Lung (tissue), 12 donors: ENCODE results near the gene LDB2. TPM values are rescaled to one million over a fixed set of nuclear protein-coding genes. Genes with fewer than 3 reads are reported as not detected.

ENCODE experiments used
- ATAC-seq: fragments of 200-7000 bp; cut with Tn5 transposase; one replicate; pipeline ENCODE4 v1.9.1; 2020; ENCODE audit warnings: moderate number of reproducible peaks; ENCODE audit not compliant: insufficient read depth, low FRiP score
- DNase-seq, 3 donors: peaks; one replicate each; pipeline ENCODE4 v3.0.0-alpha.2; 2013 to 2017
- H3K27ac ChIP-seq, 2 donors: one replicate each; pipeline ENCODE4 v1.5.1; 2013; ENCODE audit warnings: mild to moderate bottlenecking in 2 of 2, moderate library complexity in 2 of 2, control low read depth in 1 of 2, inconsistent platforms in 1 of 2, low read depth in 1 of 2, low read length in 1 of 2
- H3K27me3 ChIP-seq, 3 donors: one replicate each; pipeline ENCODE4 v1.5.1; 2013; ENCODE audit warnings: low read length in 2 of 3; ENCODE audit not compliant: control insufficient read depth in 3 of 3, insufficient read depth in 3 of 3
- H3K36me3 ChIP-seq, 4 donors: one replicate each; pipeline ENCODE4 v1.5.1; 2013; ENCODE audit warnings: low read length in 4 of 4, mild to moderate bottlenecking in 1 of 4, moderate library complexity in 1 of 4; ENCODE audit not compliant: control insufficient read depth in 4 of 4, insufficient read depth in 4 of 4
- H3K4me1 ChIP-seq, 5 donors: one replicate each; pipeline ENCODE4 v1.5.1; 2013; ENCODE audit warnings: low read length in 5 of 5, mild to moderate bottlenecking in 2 of 5, moderate library complexity in 1 of 5; ENCODE audit not compliant: control insufficient read depth in 5 of 5, insufficient read depth in 5 of 5
- H3K4me3 ChIP-seq: one replicate; pipeline ENCODE4 v1.5.1; 2013; ENCODE audit warnings: mild to moderate bottlenecking, control low read depth, moderate library complexity
- H3K9ac ChIP-seq, 2 donors: one replicate each; pipeline ENCODE4 v1.5.1; 2013; ENCODE audit warnings: low read length in 2 of 2, control low read depth in 1 of 2; ENCODE audit not compliant: insufficient read depth in 1 of 2
- H3K9me3 ChIP-seq, 4 donors: one replicate each; pipeline ENCODE4 v1.5.1; 2013; ENCODE audit warnings: low read length in 3 of 4, mild to moderate bottlenecking in 1 of 4, moderate library complexity in 1 of 4; ENCODE audit not compliant: control insufficient read depth in 4 of 4, insufficient read depth in 3 of 4
- WGBS, 2 donors: extraction: QIAGEN DNeasy Blood & Tissue Kit; methylation state at CpG; one replicate each; pipeline ENCODE4 v1.1.7; 2013; 5-methylcytosine and 5-hydroxymethylcytosine counted together
- polyA plus RNA-seq, 2 donors: library from polyadenylated mRNA; stranded (reverse); fragments of 200-250 nt; gene quantifications; one replicate each; pipeline ENCODE4 v1.2.1, GENCODE V29; 2013
- total RNA-seq, 2 donors: library from RNA; depleted of rRNA in 1 of 2; stranded (reverse); fragments of >200 nt in 1 of 2; gene quantifications; one replicate each; pipeline ENCODE4 v1.2.1, GENCODE V29; 2014 to 2021
- TF ChIP-seq, protein P1 (sequence below): IDR thresholded peaks from 2 replicates; pipeline ENCODE4 v1.5.1; 2012; ENCODE audit warnings: mild to moderate bottlenecking; ENCODE audit errors: control extremely low read depth, extremely low read depth
- donor health status: control.
- donor health status: control.
- donor health status: Bipolar disorder and iron deficiency.
- donor health status: healthy.
- donor health status: DM: yes; HTN: yes; CAD: no.

LDB2 gene
- total and polyA plus RNA-seq, 4 donors: 18.1 to 147 (median 46.1) TPM

DNA sequence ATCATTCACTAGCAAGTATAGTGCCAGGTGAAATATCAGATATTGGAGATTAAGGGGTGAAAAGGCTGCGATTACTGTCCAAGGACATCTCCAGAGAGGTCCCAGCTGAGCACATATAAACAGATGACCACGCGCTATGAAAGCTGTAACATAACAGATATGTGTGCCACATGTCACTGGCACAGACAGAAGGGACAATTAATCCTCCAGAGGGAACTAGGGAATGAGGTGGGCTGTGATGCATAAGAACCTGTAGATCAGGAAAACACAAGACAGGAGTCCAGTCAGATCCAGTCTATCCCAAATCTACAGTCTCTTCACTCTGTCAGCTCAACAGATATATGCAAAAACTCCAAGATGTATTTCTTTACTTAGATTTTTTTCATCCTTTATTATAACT is 157.2 kb downstream of the LDB2 start:
- Histone ChIP-seq H3K27ac (no peak overlapping the region), H3K36me3 (no peaks in the 10 kb centered on the region), H3K27me3 (no peaks in the 10 kb centered on the region), H3K9ac (no peak overlapping the region), H3K9me3 (peaks cover 0 to 2% (median 0%) of the 10 kb centered on the region in 4 donors), H3K4me1 (peaks cover 0 to 8% (median 0%) of the 10 kb centered on the region in 5 donors), H3K4me3 (no peak overlapping the region)
- DNase-seq (no peak), ATAC-seq (no peak)
- WGBS, 2 donors: 81 to 84% methylated on average over 3 of the region's 3 CpGs
- TF ChIP-seq, protein P1, sequence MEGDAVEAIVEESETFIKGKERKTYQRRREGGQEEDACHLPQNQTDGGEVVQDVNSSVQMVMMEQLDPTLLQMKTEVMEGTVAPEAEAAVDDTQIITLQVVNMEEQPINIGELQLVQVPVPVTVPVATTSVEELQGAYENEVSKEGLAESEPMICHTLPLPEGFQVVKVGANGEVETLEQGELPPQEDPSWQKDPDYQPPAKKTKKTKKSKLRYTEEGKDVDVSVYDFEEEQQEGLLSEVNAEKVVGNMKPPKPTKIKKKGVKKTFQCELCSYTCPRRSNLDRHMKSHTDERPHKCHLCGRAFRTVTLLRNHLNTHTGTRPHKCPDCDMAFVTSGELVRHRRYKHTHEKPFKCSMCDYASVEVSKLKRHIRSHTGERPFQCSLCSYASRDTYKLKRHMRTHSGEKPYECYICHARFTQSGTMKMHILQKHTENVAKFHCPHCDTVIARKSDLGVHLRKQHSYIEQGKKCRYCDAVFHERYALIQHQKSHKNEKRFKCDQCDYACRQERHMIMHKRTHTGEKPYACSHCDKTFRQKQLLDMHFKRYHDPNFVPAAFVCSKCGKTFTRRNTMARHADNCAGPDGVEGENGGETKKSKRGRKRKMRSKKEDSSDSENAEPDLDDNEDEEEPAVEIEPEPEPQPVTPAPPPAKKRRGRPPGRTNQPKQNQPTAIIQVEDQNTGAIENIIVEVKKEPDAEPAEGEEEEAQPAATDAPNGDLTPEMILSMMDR: no peak

DNA sequence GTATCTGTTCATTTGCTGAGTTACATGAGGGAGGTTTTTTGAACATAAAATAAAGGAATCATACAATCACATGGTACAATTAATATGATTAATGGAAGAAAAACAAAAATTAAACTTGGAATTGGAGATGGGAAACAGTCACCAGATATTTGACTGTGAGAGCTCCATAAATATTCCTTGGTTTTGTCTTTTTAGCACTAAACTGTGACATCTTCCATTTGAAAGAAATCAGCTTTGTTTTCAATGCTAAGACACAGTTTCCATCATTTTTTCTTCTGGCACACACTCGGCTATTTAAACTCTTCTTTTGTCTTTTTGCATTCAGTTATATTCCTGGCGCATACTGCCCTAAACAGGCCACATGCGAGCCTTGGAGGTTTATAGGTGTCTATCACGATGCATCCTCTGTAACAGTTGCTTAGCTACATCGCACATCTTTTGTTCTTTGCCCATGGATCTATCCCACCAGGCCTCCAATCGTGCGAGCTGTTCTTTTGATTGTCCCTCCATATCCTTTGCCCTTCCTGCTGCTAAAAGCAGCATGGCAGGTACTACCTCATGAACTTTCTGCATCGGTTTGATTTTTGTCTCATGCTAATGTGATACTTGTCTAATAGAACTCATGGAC is 158.3 kb downstream of the LDB2 start:
- Histone ChIP-seq H3K4me3 (no peak overlapping the region), H3K9ac (no peak overlapping the region), H3K27ac (no peak overlapping the region), H3K4me1 (peaks cover 0 to 8% (median 0%) of the 10 kb centered on the region in 5 donors), H3K9me3 (peaks cover 0 to 2% (median 0%) of the 10 kb centered on the region in 4 donors), H3K36me3 (no peaks in the 10 kb centered on the region), H3K27me3 (no peaks in the 10 kb centered on the region)
- DNase-seq (no peak), ATAC-seq (no peak)
- TF ChIP-seq, protein P1: no peak
- WGBS, 2 donors: 84 to 86% methylated on average over 8 of the region's 8 CpGs

DNA sequence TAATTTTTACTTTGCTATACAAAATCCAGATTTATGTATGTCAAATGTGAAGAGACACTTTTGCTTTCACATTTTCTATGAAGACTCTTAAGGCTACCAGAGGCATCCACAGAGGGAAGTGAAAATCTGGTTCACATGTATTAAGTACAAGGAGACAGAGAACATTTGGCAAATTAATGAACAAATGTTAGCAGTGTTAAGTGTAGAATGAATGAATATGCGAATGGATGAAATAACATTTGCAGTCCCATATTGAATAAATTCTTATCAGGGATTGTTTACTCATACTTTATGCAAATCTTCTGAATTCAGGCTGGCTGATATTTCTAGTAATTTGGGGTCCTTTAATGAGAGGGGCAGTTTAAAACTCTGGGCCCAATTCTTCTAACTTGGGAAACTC is 159.9 kb downstream of the LDB2 start:
- H3K27ac ChIP-seq: no peak overlapping the region
- no peaks in the 10 kb centered on the region for H3K27me3 ChIP-seq
- H3K4me3 ChIP-seq: no peak overlapping the region
- TF ChIP-seq, protein P1: no peak
- no peak for DNase-seq
- H3K9ac ChIP-seq: no peak overlapping the region
- H3K4me1 ChIP-seq: peaks cover 0 to 4% (median 0%) of the 10 kb centered on the region in 5 donors
- ATAC-seq: no peak
- WGBS, 2 donors: 95 to 96% methylated on average over 1 of the region's 1 CpG
- no peaks in the 10 kb centered on the region for H3K36me3 ChIP-seq
- H3K9me3 ChIP-seq: peaks cover 0 to 2% (median 0%) of the 10 kb centered on the region in 4 donors

DNA sequence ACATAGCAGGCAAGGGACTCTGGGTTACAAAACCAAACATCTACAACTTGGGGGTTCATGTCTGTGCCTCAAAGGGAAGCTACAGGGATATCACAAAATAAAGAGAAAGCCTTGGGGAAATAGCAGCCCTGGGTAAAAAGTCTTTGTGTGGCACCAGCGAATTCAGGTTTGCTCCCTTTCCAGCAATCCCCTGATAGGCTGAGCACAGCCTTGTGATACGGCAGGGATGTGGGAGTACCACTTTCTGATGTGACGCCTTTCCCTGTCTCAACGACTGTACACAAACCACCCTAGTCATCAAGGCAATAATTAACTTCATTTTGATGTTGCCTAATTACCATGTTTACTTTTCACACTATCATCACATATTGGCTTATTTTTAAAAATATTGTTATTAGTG is 164.9 kb downstream of the LDB2 start:
- no peaks in the 10 kb centered on the region for H3K36me3 ChIP-seq
- peaks cover 0 to 13% (median 0%) of the 10 kb centered on the region in 5 donors for H3K4me1 ChIP-seq
- no peak overlapping the region for H3K27ac ChIP-seq
- ATAC-seq (no peak), DNase-seq (no peak)
- H3K9ac ChIP-seq: no peak overlapping the region
- H3K4me3 ChIP-seq: no peak overlapping the region
- TF ChIP-seq, protein P1: no peak
- no peaks in the 10 kb centered on the region for H3K9me3 ChIP-seq
- no peaks in the 10 kb centered on the region for H3K27me3 ChIP-seq
- WGBS, 2 donors: 84 to 95% methylated on average over 4 of the region's 4 CpGs
